Measurements from ENCODE around the gene PHF14.

The PHF14 gene

DNA sequence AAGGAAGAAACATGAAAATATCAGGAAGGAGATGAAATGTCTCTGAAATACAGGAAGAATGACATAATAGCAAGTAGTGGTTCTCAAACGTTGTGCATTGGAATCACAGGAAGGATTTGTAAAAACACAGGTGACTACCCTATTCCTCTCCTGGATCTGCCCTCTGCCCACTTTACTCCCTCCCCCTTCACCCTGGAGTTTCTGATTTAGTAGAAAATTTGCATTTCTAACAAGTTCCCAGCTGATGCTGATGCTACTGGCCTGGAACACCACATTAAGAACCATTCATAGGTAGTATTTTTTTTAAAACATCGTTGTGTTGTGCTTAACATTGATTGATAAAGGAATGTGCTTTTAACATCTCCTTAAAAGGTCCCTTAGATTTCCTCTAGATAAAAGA, 130.9 kb downstream of the PHF14 start:
- no peak for DNase-seq (ENCODE audit: low spot score)

DNA sequence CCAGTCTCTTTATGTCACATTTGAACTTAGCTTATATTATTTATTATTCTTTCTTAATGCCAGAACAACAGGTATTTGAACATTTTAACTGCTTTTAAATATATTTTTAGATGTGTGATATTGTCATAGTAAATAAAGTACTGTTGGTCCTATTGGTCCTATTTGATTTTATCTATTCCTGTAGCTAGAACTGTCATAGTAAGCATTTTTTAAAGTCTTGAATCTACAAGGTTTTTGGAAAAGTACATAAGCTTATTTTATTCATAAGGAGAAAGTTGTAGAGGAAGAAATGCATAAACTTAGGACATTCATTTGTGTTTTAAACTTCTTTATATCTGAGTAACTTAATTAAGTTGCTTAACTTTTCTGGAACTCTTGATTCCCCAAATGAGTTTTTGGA, 136.0 kb downstream of the PHF14 start:
- DNase-seq (ENCODE audit: low spot score), result no peak

DNA sequence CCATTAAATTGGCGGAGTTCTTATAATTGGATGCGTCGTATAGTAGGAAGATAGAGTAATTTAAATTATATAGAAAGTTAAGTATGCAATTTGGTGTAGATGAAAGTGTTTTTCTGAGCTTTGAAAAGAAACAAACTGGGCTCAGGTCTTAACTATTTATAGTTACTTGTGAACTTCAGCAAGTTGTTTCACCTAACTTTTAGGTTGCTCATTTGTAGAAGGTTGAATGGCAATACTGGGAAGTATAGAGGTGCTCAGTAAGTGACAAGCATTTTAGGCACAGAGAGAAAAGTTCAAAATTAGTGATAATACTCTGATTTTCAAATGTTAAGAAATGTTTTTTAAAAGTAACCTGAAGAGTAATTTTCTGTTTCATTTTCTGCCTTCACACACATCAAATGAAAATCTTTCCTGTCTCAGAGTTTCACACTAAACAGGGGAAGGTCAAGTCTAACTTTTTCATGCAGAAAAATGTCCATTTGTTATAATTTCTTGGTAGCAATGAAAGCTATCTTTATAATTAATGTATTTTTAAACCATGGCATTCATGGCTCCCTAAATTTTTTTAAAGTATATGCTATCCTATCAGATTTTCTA, 146.5 kb downstream of the PHF14 start:
- DNase-seq (ENCODE audit: low spot score), result no peak

DNA sequence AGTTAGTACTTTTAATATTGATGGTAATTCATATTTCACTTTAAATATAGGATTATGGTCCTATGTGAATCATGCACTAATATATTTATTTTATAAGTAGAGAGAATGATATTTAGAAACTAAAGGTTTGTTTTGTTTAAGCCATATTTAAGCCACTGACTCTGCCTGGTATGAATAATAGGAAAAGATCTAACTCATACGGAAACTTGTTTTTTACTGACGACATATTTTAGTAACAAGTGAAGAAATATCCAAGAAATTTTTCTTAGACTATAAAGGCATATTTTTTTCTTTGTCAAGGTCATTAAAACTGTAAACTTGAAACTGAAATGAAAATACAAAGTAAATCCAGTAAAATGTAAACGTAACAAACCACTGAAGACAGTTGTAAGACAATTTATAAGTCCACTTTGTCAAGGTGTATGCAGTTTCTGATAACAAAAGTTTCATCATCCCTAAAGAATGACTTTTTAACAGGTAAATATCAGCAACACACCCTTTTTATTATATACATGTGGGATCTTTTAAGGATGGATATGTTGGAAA, 147.1 kb downstream of the PHF14 start:
- no peak for DNase-seq (ENCODE audit: low spot score)

DNA sequence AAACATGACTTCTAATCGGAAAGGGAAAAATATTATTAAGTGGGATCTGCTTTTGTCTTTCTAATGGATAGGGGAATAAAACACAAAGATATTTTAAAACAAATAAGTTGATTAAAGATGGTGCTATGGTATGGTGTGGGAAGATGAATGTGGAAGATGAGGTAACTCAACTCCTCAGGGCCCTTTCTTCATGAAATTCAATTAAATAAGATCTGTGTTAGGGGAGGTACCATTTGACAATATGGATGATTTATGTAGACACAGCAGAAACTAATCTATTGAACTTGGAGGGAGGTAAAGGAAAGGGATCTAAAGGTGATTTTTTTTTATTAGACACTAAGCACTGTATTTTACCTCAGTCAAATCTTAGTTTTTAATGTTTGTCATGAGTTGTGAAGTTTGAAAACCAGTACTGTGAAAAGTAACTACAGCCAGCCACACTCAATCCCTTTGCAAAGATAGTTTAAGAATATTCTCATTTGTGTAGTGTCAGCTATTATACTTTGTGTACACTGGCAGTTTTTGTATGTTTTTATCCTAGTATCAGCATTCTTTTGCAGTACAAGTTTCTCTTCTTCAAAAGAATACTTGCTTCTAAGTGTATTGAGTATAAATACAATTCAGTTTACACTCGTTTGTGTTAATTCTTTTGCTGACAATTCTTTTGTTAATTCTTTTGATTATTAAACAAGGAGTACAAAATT, 151.3 kb downstream of the PHF14 start:
- no peak for DNase-seq (ENCODE audit: low spot score)

DNA sequence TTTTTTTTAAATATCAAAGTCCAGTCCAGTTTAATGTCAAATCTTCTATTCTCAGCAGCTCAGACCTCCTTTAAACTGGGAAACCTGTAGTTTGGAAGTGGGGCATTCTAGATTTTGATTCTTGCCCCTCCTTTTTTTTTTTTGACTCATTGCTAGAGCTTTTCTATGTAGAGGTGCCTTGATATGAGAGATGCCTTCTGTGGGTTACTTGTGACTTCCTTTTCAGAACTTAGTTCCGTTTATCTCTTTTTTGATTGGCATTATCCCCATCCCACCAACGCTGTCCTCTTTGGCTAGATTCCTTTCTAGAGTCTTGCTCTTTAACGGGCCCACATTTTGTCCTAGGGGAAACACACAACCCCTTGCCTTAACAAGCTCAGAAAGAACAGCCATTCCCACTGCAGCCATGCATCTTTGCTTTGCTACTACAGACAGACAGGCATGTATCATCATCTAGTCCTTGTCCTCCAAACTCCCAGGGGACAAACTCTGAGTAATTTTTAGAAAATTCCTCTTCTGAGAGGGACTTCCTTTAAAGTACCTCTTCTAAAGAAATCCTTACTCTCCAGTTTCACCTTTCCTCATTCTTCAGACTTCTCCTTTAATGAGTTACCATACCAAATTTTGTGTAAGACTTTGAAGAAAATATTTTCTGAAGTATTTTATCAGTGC, 153.6 kb downstream of the PHF14 start:
- no peak for DNase-seq (ENCODE audit: low spot score)

DNA sequence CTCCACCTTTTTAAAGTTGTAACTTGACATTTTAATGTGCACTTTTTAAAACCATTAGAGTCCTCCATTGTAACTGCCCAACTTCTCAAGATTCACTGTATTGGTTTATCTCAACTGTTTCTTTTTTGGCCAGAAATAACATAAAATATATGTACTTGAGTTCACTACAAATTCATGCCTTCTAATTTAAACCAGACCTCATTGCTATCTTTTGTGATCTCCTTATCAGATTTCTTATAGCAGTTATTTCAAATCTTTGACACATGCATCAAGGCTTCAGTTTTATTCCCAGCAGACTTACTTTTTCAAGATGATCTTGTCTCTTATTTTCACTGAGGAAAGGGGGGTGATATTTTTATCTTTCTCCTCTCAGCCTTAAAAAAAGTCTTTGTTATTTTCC, 154.3 kb downstream of the PHF14 start:
- no peak for DNase-seq (ENCODE audit: low spot score)

DNA sequence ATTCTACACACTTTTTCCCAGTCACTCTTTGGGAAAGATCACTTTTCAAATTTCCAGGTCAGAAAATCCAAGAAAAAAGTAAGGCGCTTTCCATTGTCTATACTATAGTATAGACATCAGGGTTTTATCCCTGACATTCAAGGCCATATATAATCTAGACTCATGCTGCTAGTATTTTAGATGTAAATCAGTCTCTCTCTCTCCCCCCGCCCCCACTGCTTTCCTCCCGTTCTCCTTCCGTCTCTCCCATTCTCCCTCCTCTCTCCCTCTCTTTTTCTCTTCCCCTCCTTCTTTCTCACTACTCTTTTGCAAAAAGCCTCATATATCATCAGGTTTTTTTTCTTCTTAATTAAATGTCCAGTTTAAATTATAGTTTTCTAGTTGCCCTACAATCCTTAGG, 154.8 kb downstream of the PHF14 start:
- DNase-seq (ENCODE audit: low spot score), result no peak

DNA sequence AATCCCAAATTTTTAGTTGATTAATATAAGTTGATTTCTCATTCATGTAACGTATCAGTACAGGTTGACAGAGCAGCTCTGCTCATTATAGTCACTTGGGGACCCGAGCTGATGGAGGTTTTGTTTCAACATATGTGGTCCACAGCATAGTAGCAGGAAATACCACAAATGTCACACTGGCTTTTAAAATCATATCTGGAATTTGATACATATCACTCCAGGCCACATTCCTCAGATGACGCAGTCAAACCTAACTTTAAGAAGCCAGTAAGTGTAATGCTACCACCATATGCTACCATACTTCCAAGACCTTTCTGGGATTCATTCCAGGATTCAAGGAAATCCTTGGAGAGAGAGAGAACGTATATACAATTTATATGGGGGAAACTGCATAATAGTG, 156.3 kb downstream of the PHF14 start:
- no peak for DNase-seq (ENCODE audit: low spot score)

DNA sequence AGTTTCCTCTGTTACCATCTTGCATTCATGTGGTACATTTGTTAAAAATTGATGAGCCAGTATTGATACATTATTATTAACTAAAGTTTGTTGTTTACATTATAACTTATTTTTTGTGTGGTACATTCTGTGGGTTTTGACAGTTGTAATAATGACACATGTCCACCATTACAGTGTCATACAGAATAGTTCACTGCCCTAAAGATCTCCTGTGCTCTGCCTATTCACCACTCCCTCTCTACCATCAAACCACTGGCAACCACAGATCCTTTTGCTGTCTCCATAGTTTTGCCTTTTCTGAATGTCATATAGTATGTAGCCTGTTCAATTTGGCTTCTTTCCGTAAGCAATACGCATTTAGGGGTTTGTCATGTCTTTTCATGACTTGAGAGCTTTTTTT, 156.9 kb downstream of the PHF14 start:
- DNase-seq (ENCODE audit: low spot score), result no peak

DNA sequence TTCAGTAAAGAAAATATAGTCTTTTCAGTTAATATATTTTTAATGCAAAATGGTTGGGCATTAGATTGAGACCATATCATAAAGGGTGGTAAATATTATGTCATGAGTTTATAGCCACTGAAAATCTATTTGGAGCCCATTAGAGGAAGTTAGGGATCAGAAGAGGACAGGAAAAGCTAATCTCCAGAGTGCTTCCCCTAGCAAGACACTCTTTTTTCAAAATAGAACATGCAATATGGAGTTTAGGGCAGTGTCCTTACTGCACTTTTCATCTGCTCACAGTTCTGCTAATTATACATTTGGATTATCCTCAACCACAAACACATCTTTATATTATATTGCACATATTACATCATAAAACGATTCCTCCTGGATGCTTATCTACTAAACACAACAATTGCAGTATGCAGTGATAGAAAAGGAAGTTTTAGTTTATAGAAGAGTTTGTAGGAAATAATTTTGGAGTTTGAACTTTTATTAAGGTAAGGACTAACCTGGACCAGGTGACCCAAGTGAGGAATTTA, 159.8 kb downstream of the PHF14 start:
- no peak for DNase-seq (ENCODE audit: low spot score)

DNA sequence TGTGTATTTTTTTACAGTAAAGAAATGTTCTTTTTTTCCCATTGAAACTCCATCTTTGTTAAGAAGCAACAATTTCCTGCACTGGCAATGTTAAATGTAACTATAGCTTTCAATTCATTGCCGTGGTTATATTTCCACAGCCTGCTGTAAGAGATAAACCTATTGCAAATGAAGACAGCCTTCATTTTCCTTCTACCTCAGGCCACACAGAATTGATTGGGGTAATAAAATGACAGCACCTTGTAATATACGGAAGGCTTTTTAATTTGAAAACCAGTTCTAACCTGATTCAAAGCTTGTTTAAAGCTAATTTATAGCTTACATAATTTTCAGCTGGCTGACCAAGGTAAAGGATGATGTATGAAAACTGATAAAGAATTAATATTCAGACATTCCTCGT, 161.9 kb downstream of the PHF14 start:
- no peak for DNase-seq (ENCODE audit: low spot score)

DNA sequence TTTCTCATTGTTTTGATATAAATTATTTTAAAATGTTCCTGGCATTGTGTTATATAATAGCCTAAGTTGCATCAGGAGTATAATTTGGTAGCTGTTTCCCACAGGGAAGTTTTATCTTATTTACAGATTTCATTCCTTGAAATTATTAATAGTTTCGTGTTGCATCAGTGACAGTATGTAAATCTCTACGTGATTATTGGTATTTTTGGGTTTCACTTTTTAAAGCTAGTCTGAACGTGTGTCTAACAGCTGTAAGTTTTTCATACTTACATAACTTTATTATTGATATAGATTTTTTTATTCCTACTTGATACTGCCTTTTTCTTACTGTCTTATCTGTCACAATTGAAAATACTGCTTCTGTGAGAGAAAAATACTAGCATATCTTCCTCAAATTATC, 167.9 kb downstream of the PHF14 start:
- no peak for DNase-seq (ENCODE audit: low spot score)

DNA sequence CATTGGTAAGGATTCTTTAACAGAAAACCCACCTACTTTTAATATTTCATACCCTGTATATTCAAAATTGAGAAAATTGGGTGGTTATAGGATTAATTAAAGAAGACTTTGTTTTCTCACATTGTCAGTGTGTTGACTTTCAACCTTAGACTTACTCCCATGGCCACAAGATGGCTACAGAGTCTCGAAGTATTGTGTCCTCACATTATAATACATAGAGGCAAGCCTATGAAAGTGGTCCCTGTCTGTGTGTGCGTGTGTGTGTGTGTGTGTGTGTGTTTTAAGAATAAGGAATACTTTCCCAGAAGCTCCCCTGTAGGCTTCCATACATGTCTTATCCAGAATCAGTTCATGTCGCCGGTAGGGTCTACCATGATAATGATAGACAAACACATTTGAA, 180.0 kb downstream of the PHF14 start:
- DNase-seq (ENCODE audit: low spot score), result no peak

DNA sequence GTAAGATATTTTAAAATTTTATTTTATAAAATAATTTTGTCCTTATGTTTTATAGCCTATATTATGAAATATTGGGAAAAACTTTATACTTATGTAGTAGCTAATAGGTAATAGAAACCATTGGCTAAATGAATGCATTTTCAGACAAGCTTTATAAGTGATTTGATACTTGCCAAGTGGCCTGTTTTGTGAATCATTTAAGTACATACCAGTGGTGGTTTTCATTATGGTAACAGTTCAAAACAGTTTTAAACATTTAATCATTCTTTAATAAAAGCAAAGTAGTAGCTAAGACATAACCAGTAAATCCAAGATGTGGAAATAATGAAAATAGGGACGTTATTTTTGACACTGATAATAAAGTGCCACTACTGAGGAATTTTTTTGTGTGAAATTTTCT, 182.2 kb downstream of the PHF14 start:
- DNase-seq (ENCODE audit: low spot score), result no peak

DNA sequence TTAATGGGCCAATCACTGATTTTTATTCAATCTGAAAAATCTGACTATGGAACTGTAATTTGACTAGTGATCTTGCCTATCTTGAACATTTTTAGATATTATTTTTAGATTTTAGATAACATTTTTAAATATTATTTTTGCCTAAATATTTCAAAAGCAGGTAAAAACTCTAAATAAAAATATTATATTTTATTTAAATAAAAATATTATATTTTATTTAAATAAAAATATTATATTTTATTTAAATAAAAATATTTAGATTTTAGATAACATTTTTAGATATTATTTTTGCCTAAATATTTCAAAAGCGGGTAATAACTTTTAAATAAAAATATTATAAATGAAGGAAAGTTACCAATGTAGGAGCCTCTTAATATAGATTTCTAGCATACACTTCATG, 187.8 kb downstream of the PHF14 start:
- DNase-seq (ENCODE audit: low spot score), result no peak

DNA sequence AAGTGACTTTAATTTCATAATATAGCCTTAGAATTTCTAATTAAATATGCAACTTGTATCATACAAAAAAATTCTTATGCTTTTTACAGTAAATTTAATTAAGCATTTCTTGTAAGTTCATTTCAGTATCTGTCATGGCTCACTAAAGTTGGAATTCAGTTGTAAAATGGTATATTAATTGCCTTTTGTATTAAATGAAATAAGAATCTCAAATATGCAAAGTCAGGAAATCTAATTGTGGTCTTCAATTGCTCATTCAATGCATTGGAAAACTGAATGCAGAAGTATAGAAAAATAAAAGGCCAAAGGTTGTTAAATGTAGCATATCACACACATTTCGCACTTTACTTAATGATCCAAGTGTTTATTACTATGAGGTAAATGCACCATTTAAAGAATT, 189.5 kb downstream of the PHF14 start:
- no peak for DNase-seq (ENCODE audit: low spot score)

DNA sequence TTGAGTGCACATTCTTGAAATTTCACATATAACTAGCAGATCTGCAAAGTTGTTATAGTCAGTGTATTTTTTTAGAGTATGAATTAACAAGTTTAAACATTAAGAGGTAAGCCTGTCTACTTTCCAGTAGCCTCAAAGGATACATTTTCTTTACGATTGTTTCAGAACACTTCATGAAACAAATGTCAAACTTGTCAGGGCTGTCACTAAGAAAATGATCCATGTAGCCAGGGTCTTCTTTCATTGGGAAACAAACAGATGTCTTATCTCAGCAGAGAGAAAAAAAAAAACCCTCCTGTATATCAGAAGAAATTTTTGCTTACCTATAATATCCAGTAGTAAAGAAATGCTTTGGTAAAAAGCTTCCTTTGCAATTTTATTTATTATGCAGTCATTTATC, 192.4 kb downstream of the PHF14 start:
- DNase-seq (ENCODE audit: low spot score), result no peak

DNA sequence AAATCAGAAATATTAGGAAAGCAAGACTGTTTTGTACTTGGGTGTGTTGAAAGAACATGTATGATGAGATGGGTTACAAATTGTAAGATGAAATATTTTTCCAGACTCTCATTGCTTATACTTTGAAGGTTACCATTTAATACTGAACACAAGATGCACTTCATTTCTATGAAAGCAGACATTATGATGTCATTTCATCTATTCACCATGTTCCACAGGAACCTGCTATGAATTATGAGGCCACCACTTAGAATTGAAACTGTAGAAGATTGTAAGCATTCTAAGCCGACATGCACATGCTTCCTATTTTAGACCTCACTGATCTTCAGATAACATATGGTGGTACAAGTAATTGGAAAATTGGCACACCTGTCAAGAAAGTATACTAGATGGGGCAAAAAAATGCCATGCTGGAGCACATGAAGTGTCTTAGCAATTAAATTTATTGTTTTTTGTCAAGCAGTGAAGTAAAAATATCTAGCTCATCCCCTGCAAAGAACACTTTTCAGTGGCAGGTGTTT, 195.0 kb downstream of the PHF14 start:
- DNase-seq (ENCODE audit: low spot score), result no peak

DNA sequence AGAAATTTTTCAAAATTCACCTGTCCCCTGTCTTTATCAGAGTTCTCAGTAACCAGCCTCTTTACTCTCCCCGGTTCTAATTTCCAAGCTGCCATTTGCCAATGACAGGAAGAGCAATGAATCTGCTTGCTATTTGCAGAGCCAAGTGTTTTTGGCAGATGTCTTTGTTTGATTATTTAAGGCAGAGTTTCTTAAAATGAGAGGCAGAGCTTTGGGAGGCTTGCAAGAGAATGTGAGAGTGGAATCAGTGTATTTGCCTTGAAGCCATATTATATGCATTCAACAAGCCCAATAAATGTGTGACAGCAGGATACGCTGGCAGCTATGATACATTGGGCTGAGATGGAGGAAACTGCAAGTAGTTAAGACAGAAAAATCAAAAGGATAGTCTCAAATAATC, 196.5 kb downstream of the PHF14 start:
- no peak for DNase-seq (ENCODE audit: low spot score)

DNA sequence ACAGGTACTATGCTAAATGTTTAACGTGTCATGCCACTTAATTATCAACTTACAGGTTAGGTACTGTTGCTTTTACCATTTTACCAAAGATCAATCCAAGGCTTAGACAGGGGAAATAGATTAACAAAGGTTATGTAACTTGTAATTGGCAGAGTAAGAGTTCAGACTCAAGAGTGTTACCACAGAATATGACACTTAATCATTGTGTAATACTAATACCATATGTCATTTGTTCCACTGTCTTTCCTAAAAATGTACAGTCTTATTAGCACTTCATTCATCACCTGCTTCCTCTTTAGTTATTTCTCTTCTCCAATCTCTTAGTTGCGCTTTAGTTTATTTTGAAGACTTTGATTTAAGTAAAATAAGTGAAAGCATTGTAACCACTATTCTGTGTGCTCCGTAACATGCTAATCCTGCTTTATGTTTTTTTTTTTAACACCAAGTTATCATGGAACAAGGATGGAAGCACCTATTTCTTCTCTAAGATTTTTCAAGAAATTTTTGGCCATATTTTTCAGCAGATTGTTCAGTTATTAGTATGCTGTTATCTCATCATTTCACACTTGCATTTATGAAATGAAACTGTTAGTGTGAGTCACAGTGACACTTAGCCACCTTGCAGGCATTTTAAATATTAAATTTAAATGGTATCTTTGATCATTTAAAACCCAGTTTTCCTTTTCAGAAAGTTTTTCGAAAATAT, 197.3 kb downstream of the PHF14 start:
- no peak for DNase-seq (ENCODE audit: low spot score)

DNA sequence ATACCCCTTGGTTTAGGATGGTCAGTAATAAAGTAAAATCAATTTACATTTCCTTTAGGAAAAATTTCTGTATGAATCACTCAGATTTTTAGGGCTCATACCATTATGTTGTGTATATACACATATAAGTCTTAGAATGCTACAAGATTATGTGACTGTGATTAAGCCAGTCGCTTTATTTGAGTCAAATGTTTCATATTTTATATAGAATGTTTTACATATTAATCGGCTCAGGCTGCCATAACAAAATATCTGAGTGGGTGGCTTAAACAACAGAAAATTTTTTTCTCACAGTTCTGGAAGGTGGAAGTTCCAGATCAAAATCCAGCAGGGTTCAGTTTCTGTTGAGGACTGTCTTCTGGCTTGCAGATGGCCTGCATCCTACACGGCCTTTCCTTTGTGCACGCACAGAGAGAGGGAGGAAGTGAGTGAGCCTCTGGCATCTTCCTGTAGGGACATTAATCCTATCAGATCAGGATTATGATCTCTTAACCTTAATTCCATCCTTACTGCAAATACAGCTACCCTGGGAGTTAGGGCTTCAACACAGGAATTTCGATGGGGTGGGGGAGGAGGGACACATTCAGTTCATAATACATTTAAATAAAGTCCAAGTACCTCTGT, 198.0 kb downstream of the PHF14 start:
- DNase-seq (ENCODE audit: low spot score), result no peak
